Measurements from ENCODE around the gene TLE6.
"Not testable (repeated sequence)": the region's sequence is repeated elsewhere in the genome, so short reads cannot be mapped to it uniquely, and the experiment has no call there.

The TLE6 gene

DNA sequence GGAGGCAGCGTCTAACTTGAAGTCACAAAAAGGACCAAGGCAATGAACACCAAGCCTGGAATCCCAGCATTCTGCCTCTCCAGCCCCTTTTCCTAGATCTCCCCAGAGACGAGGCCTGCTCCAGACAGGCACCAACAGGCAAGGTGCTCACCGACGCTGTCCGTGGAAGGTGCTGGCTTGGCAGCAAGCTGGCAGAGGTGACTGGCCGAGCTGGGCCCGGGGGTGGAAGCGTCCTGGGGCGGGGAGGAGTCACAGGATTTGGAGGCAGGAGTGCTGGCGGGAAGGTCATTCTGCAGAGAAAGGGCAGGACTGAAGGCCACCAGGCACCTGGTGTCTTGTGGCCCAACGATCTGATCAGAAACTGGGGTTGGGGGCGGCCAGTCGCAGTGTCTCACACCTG lies 33.5 kb downstream of the TLE6 start:
- Histone ChIP-seq H3K4me3 (ENCODE audit: low read length) (no peak overlapping the region), H3K9me3 (ENCODE audit: control insufficient read depth, low read length) (no peaks in the 10 kb centered on the region), H3K9ac (ENCODE audit: low read length) (no peak overlapping the region), H3K4me1 (ENCODE audit: control insufficient read depth, insufficient read depth, low read length) (peaks cover 3% of the 10 kb centered on the region), H3K36me3 (ENCODE audit: control insufficient read depth, insufficient read depth, low read length) (no peaks in the 10 kb centered on the region), H3K27me3 (ENCODE audit: control insufficient read depth, insufficient read depth, low read length) (no peaks in the 10 kb centered on the region)

DNA sequence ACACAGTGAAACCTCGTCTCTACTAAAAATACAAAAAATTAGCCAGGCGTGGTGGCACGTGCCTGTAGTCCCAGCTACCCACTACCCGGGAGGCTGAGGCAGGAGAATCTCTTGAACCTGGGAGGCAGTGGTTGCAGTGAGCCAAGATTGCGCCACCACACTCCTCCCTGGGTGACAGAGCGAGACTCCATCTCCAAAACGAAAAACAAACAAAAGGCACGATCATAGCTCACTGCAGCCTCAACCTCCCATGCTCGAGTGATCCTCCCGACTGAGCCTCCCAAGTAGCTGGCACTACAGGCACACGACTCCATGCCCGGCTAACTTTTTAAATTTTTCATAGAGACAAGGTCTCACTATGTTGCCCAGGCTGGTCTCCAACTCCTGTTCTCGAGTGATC lies 34.7 kb downstream of the TLE6 start:
- H3K4me3 ChIP-seq (ENCODE audit: low read length); H3K9ac ChIP-seq (ENCODE audit: low read length); H3K9me3 ChIP-seq (ENCODE audit: control insufficient read depth, low read length); H3K36me3 ChIP-seq (ENCODE audit: control insufficient read depth, insufficient read depth, low read length); H3K27me3 ChIP-seq (ENCODE audit: control insufficient read depth, insufficient read depth, low read length); H3K4me1 ChIP-seq (ENCODE audit: control insufficient read depth, insufficient read depth, low read length): not testable (repeated sequence)

DNA sequence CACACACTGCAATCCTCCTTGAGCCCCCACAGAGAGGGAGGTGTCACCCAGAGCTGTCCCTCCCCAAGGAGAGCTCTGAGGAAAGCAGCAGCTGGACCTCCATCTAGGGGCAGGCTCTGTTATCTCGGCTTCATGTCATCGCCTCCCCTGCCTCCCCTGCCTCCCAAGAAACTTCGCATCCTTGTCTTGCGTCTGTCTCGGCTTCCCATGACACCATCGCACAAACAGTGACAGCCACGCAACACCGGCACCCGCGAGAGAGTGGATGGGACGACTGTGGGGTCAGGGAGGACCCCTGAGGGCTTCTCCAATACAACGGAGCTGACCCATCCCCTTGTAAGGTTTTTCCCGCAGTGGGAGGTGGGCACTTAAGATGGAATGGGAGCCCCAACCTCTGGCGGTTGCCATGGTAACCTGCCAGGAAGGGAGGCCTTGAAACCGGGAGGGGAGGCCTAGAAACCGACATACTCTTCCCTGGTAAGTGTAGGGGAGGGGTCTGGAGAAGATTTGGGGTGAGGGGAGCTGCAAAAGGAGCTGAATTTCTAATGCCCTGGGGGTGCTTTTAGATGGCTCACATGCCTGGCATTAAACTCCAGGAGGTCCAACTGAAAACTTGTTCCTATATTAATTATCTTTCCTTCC lies 35.4 kb downstream of the TLE6 start:
- no peak overlapping the region for H3K9ac ChIP-seq (ENCODE audit: low read length)
- H3K4me3 ChIP-seq (ENCODE audit: low read length), result no peak overlapping the region
- H3K9me3 ChIP-seq (ENCODE audit: control insufficient read depth, low read length), result no peaks in the 10 kb centered on the region
- H3K27me3 ChIP-seq (ENCODE audit: control insufficient read depth, insufficient read depth, low read length), result no peaks in the 10 kb centered on the region
- H3K4me1 ChIP-seq (ENCODE audit: control insufficient read depth, insufficient read depth, low read length), result peaks cover 3% of the 10 kb centered on the region
- H3K36me3 ChIP-seq (ENCODE audit: control insufficient read depth, insufficient read depth, low read length), result no peaks in the 10 kb centered on the region

DNA sequence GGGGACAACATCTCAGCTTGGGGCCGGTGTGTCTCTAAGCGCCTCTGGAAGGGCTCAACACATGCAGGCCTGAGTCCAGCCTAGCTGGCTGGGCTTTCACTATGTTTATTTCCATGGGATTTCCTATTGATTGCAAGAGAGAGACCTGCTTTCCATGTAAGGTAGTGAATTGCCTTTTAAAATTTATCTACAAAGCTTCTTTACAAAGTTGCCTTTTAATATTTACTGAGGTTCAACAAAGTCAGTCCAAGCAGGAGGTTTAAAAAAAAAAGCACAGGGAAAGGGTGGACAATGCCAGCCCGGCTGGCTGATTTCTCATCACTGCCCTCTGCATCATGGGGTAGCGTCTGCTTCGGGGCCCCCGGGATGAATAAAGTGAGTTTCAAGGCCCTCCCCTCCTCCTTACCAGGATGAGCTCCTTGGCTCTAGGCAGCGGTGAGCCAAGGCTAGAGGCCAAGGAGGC lies 35.9 kb downstream of the TLE6 start:
- H3K27me3 ChIP-seq (ENCODE audit: control insufficient read depth, insufficient read depth, low read length), result no peaks in the 10 kb centered on the region
- H3K36me3 ChIP-seq (ENCODE audit: control insufficient read depth, insufficient read depth, low read length), result no peaks in the 10 kb centered on the region
- H3K9ac ChIP-seq (ENCODE audit: low read length), result no peak overlapping the region
- H3K4me1 ChIP-seq (ENCODE audit: control insufficient read depth, insufficient read depth, low read length), result peaks cover 3% of the 10 kb centered on the region
- no peak overlapping the region for H3K4me3 ChIP-seq (ENCODE audit: low read length)
- no peaks in the 10 kb centered on the region for H3K9me3 ChIP-seq (ENCODE audit: control insufficient read depth, low read length)

DNA sequence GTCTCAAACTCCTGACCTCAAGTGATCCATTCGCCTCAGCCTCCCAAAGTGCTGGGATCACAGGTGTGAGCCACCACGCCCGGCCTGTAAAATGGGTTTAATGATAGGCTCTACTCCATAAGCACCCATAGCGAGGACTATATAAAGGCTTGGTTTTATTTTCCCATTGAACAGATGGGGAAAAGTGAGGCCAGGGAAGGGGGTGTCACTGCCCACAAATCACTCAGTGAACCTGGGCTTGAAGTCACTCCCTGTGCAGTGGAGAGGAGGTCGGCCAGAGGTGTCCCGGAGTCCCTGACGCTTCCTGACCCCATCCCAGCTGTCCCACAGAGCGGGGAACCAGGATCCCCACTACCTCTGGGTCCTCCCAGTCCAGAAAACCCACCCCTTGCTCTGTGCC lies 36.8 kb downstream of the TLE6 start:
- H3K4me1 ChIP-seq (ENCODE audit: control insufficient read depth, insufficient read depth, low read length), result peaks cover 3% of the 10 kb centered on the region
- no peaks in the 10 kb centered on the region for H3K9me3 ChIP-seq (ENCODE audit: control insufficient read depth, low read length)
- H3K4me3 ChIP-seq (ENCODE audit: low read length), result no peak overlapping the region
- H3K27me3 ChIP-seq (ENCODE audit: control insufficient read depth, insufficient read depth, low read length), result no peaks in the 10 kb centered on the region
- H3K9ac ChIP-seq (ENCODE audit: low read length), result no peak overlapping the region
- H3K36me3 ChIP-seq (ENCODE audit: control insufficient read depth, insufficient read depth, low read length), result no peaks in the 10 kb centered on the region

DNA sequence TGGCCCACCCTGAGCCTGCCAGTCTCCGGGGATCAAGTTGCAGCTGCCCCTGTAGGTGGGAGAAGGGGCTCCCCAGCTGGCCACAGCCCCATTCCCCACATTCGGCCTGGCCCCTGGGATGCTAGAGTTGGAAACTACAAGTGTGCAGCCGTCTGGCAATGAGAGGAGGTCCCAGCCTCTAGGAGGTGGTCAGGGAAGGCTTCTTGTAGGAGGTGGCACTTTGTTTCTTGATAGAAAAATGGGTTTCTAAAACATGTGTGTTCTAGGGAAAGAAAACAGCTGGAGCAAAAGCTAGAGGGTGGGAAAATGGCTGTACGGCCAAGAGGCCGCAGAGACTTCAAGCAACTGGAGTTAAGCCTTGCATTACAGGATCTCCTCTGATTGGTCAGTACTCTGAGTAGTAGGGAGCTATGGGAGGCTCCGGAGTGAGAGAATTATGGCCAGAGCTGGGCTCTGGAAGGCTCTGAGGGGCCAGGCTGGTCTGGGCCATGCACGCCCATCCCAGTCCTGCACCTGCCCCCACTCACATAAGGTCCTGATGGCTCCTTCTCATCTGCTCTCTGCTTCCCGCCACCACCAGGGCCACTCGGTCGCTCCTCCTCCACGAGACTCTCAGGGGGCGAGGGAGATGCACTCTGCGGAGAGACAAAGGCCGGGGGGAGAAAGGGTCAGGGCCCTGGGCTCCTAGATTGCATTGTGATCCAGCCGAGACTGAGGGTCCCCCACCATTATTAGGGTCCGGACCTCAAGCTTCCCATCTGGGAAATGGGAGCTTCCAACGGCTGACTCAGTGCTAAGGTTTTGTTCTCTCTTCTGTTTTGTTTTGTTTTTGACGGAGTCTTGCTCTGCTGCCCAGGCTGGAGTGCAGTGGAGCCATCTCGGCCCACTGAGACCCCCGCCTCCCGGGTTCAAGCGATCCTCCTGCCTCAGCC lies 38.0 kb downstream of the TLE6 start:
- Histone ChIP-seq H3K36me3 (ENCODE audit: control insufficient read depth, insufficient read depth, low read length) (no peaks in the 10 kb centered on the region), H3K9ac (ENCODE audit: low read length) (no peak overlapping the region), H3K27me3 (ENCODE audit: control insufficient read depth, insufficient read depth, low read length) (no peaks in the 10 kb centered on the region), H3K4me3 (ENCODE audit: low read length) (no peak overlapping the region), H3K9me3 (ENCODE audit: control insufficient read depth, low read length) (no peaks in the 10 kb centered on the region), H3K4me1 (ENCODE audit: control insufficient read depth, insufficient read depth, low read length) (peaks cover 3% of the 10 kb centered on the region)

DNA sequence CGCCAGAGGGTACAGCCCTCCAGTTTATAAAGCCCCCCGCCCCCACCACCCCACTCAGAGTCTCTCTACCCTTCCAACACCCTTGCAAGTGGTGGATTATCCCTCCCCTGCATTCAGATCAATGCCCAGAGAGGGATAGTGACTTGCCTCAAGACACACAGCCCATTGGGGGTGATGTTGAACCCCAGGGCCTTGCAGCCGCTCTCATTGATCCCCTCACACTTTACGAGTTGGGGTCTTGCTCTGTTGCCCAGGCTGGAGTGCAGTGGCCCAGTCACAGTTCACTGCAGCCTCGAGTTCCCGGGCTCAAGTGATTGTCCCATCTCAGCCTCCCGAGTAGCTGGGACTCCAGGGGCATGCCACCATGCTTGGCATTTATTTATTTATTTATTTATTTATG lies 40.6 kb downstream of the TLE6 start:
- no peak overlapping the region for H3K9ac ChIP-seq (ENCODE audit: low read length)
- H3K9me3 ChIP-seq (ENCODE audit: control insufficient read depth, low read length), result no peaks in the 10 kb centered on the region
- H3K4me1 ChIP-seq (ENCODE audit: control insufficient read depth, insufficient read depth, low read length), result peaks cover 8% of the 10 kb centered on the region
- H3K4me3 ChIP-seq (ENCODE audit: low read length), result no peak overlapping the region
- H3K27me3 ChIP-seq (ENCODE audit: control insufficient read depth, insufficient read depth, low read length), result no peaks in the 10 kb centered on the region
- H3K36me3 ChIP-seq (ENCODE audit: control insufficient read depth, insufficient read depth, low read length), result no peaks in the 10 kb centered on the region

DNA sequence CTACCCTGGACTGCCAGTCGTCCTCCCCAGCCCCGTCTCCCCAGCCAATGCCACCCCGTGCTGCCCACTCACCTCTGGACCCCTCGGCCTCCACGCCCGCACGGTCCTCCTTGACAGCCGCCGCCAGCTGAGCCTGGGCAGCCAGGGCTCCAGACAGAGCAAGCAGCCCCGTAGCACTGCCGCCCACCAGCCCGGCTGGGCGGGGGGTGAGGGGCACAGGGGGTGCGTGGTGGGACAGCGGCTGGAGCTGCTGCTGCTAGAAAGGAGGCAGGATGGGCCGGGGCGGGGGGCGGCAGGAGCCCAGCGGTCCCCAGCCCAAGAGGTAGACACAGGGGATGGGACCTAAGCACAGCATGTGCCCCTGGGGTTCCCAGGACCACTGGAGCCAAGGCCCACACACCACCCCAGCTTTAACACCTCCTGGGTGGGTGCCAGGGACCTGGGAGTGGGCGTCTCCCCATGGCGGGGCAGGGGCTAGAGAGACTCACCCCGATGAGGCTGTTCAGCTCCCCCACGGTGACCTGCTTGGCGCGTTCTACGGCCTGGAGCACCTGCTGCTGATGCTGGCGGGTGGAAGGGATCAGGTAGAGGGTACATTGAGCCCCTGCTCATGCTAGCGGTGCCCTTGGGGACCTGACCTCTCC lies 42.0 kb downstream of the TLE6 start:
- Histone ChIP-seq H3K36me3 (ENCODE audit: control insufficient read depth, insufficient read depth, low read length) (no peaks in the 10 kb centered on the region), H3K27me3 (ENCODE audit: control insufficient read depth, insufficient read depth, low read length) (no peaks in the 10 kb centered on the region), H3K9ac (ENCODE audit: low read length) (no peak overlapping the region), H3K9me3 (ENCODE audit: control insufficient read depth, low read length) (no peaks in the 10 kb centered on the region), H3K4me1 (ENCODE audit: control insufficient read depth, insufficient read depth, low read length) (peaks cover 6% of the 10 kb centered on the region), H3K4me3 (ENCODE audit: low read length) (no peak overlapping the region)

DNA sequence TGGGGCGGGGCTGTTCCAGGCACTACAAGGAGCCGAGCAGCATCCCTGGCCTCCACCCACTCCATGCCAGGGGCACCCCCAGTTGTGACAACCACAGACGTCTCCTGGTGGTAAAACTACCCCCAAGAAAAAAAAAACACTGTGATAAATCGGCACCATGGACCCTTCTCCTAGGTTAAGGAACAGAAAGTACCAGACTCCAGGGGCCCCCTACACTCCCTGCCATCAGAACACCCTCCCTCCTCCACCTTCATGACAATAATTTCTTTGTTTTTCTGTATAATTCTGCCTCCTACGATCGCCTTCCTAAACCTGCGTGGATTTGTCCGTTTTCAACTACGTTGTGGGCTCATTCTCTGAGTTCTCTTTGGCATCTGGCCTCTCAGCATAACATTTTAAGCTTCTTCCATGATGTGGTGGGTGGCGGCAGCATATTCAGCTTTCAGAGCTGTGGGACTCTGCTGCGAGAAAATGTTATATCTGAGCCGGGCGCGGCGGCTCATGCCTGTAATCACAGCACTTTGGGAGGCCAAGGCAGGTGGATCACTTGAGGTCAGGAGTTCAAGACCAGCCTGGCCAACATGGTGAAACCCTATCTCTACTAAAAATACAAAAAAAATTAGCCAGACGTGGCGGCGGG lies 43.1 kb downstream of the TLE6 start:
- H3K9ac ChIP-seq (ENCODE audit: low read length), result no peak overlapping the region

DNA sequence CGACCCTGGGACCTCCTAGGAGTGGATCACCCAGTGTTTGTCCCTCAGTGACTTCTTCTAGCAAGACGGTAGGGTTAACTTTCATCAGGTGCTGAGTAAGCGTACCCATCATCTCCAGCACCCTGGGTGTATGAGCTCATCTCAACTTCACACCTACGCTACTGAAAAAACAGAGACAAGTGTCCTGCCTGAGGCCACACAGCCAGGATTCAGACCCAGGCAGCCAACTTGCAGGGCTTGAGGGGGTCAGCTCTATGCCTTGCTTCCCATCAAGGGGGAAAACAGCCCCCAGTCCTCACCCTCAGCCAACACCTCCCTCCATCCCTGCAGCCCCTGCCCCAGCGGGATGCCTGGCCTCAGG lies 47.1 kb downstream of the TLE6 start:
- Histone ChIP-seq H3K4me3 (ENCODE audit: low read length) (no peak overlapping the region), H3K36me3 (ENCODE audit: control insufficient read depth, insufficient read depth, low read length) (no peaks in the 10 kb centered on the region), H3K9me3 (ENCODE audit: control insufficient read depth, low read length) (no peaks in the 10 kb centered on the region), H3K27me3 (ENCODE audit: control insufficient read depth, insufficient read depth, low read length) (peaks cover 2% of the 10 kb centered on the region), H3K9ac (ENCODE audit: low read length) (no peak overlapping the region), H3K4me1 (ENCODE audit: control insufficient read depth, insufficient read depth, low read length) (peaks cover 17% of the 10 kb centered on the region)

More for the DNA sequence above, 43.1 kb downstream of the TLE6 start:
- Histone ChIP-seq H3K36me3 (ENCODE audit: control insufficient read depth, insufficient read depth, low read length) (no peaks in the 10 kb centered on the region), H3K4me3 (ENCODE audit: low read length) (no peak overlapping the region), H3K4me1 (ENCODE audit: control insufficient read depth, insufficient read depth, low read length) (peaks cover 6% of the 10 kb centered on the region), H3K27me3 (ENCODE audit: control insufficient read depth, insufficient read depth, low read length) (peaks cover 2% of the 10 kb centered on the region), H3K9me3 (ENCODE audit: control insufficient read depth, low read length) (no peaks in the 10 kb centered on the region)

DNA sequence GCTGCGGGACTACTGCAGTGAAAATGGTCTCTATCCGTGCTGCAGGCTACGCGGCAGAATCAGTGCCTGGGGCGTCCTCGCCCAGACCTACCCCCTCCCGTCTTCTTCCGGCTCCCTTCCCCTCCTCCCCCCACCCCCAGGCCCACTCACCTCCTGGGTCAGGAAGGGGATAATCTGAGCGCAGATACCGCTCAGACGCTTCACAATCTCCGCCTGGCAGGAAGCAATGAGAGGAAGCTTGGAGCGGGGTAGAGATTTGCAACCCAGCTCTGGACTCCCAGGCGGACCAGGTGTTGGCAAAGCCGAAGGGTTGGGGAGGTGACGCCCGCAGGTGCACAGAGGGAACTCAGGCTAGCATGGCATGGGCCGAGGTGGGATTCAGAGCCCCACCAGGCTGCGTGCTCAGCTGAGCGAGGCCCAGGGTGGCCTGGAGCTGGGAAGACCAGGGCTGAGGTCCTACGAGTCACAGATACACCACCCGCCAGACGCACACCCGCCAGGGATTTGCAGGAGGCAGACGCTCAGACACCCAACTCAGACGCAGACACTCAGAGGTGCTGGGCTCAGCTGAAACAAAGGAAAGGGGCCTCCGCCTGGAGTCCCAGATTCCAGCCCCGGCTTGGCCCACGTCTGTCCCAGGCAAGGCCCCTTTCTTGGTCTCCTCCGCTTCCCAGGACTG lies 47.6 kb downstream of the TLE6 start:
- Histone ChIP-seq H3K9me3 (ENCODE audit: control insufficient read depth, low read length) (no peaks in the 10 kb centered on the region), H3K4me3 (ENCODE audit: low read length) (no peak overlapping the region), H3K27me3 (ENCODE audit: control insufficient read depth, insufficient read depth, low read length) (peaks cover 2% of the 10 kb centered on the region), H3K4me1 (ENCODE audit: control insufficient read depth, insufficient read depth, low read length) (peaks cover 20% of the 10 kb centered on the region), H3K36me3 (ENCODE audit: control insufficient read depth, insufficient read depth, low read length) (no peaks in the 10 kb centered on the region), H3K9ac (ENCODE audit: low read length) (no peak overlapping the region)

Measured in mucosa of stomach (tissue), 1 donor.